GM18520 (cell line): ENCODE data around the gene GIGYF1.
A peak's percentile ranks its signal among the peaks of the same experiment; 100 is the strongest.
"Not testable (repeated sequence)": the region's sequence is repeated elsewhere in the genome, so short reads cannot be mapped to it uniquely, and the experiment has no call there.

Experiments used
- ATAC-seq: cut with Tn5 transposase; IDR thresholded peaks from one replicate; pipeline ENCODE4 v1.9.1; 2021; ENCODE audit not compliant: unreplicated experiment

GIGYF1 gene

DNA sequence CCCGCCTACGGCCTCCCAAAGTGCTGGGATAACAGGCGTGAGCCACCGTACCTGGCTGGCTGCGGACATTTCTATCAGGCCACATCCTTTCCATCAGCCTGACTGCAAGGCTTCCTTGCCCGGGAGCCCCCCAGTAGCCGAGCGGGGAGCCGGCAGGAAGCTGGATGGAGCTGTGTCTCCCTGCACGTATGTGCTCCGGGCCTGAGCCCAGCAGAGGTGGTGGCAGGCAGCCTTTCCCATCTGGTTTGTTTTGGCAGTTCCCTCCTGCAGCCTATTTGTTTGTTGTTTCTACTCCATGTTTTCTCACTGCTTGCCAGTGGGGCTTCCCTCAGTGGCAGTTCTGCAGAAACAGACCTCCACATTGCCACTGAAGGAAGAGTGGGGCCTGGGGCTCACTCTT, 17.3 kb upstream of the GIGYF1 start:
- ATAC-seq: no peak

DNA sequence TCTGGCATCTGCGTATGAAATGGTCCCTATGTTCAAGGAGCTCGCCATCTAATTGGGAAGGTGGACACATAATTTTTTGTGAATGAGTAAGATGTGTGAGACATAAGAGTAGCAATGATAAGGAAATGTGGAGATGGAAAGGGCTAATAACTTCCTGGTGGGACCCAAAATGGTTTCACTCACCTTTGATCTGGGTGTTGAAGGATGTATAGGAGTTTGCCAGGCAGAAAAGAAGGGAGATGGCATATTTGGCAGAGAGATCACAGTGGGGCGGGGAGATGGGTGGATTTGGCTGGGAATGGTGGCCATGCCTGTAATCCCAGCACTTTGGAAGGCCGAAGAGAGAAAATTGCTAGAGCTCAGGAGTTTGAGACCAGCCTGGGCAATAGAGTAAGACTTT, 16.4 kb upstream of the GIGYF1 start:
- ATAC-seq: no peak

DNA sequence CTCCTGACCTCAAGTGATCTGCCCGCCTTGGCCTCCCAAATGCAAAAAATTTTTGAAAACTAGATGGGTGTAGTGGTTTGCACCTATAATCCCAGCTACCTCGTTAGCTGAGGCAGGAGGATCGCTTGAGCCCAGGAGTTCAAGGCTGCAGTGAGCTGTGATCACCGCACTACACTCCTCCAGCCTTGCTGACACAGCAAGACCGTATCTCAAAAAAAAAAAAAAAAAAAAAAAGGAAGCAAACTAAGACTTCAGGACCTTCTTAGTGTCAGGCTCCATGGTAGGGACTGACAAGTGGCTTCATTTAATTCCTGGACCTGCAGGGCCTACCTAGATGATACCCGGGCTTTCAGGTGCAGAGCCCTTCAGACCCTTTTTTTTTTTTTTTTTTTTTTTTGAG, 14.3 kb upstream of the GIGYF1 start:
- ATAC-seq: no peak

DNA sequence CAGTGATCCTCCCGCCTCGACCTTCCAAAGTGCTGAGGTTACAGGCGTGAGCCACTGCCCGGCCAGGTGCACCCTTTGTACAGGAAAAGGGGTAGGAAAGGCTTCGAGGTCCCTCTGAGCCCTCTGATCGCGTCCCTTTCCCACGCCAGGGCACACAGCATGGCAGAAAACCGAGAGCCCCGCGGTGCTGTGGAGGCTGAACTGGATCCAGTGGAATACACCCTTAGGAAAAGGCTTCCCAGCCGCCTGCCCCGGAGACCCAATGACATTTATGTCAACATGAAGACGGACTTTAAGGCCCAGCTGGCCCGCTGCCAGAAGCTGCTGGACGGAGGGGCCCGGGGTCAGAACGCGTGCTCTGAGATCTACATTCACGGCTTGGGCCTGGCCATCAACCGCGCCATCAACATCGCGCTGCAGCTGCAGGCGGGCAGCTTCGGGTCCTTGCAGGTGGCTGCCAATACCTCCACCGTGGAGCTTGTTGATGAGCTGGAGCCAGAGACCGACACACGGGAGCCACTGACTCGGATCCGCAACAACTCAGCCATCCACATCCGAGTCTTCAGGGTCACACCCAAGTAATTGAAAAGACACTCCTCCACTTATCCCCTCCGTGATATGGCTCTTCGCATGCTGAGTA, 12.7 kb upstream of the GIGYF1 start:
- ATAC-seq: no peak

DNA sequence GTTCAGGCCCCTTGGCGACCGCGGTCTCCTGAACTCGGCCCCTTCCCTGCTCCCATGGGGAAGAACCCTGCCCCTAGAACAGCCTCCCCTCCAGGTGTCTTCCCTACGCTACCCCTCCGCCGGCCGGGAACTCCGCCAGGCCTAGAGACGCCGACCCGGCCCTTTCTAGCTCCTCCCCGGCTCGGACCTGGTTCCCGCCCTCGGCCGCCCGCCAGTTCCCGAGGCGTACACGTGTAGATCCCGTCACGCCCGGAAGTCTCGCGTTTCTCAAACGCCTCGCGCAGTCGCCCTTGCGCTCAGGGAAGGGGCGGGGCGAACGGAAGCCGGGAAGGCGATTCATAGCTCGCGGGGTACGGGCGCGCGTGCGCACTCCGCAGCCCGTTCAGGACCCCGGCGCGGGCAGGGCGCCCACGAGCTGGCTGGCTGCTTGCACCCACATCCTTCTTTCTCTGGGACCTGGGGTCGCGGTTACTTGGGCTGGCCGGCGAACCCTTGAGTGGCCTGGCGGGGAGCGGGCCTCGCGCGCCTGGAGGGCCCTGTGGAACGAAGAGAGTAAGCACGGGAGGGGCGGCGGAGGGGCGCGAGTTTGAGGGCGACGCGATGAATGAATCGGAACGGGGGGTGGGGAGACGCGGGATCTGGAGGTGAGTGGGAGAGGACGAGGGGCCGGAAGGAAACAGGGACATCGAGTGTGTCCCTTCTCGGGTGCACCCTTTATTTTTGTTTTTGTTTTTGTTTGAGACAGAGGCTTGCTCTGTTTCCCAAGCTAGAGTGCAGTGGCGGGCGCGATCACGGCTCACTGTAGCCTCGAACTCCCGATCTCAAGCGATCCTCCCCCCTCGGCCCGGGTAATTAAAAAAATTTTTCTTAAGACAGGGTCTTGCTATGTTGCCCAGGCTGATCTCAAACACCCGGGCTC, 12.0 kb upstream of the GIGYF1 start, which contains the start of gene POP7:
TSS of gene POP7 (plus strand) at position 369 of the 919 bp plus-strand sequence. CDS start 710 bp downstream, outside the sequence.
- ATAC-seq: peak; percentile 86

DNA sequence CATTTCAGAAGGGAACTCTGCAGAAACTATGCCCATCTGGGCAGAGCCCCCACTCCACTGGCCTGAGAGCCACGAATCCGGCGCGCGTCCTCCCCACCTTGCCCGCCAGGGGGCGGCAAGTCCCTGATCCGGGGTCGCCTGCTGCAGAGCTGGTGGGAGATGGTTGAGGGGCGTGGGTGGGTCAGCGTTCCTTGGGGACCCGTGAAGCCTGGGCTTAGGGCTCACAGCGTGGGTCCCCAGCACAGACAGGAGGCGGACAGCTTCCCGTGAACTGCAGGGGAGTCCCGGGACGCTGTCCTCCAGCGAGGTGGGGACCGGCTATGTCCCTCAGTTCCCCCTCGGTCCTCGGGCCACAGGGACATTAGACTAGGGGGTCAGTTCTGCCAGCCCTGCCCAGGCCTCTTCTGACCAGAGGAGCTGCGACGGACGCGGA, 11.3 kb upstream of the GIGYF1 start:
- ATAC-seq: peak; percentile 34

DNA sequence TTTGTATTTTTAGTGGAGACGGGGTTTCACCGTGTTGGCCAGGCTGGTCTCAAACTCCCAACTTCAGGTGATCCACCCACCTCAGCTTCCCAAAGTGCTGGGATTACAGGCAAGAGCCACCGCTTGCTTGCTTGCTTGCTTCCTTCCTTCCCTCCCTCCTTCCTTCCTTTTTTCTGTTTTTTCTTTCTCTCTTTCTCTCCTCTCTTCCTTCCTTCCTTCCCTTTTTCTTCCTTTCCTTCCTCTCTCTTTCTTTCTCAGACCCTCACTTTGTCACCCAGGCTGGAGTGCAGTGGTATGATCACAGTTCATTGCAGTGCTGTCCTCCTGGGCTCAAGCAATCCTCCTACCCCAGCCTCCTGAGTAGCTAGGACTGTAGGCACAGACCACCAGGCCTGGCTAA, 7.0 kb upstream of the GIGYF1 start:
- not testable (repeated sequence) for ATAC-seq

DNA sequence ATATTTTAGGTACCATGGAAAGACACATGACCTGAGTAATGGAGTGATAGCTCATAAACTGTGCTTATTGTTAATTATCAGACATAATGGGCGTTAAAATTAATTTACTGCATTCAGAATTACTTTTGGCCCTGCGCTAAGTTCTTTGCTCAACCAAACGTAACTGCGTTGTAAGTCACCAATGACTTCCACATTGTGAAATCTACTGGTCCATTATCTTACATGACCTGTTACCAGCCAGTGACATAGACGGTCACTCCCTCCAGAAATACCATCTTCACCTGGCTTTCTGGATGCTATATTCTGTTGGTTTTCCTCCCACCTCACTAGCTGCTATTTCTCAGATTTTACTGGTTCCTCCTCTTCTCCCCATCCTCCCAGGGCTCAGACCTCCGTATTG, 5.0 kb upstream of the GIGYF1 start:
- no peak for ATAC-seq

DNA sequence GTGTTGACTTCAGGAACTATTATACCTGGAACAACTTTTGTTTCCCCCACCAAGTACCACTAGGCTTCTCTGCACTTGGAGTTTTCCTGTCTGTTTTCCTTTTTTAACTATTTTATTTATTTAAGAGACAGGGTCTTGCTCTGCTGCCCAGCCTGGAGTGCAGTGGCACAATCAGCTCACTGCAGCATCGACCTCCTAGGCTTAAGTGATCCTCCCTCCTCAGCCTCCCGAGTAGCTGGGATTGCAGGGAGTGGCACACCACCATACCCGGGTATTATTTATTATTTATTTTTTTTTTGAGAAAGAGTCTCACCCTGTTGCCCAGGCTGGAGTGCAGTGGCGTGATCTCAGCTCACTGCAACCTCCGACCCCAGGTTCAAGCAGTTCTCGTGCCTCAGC, 2.1 kb upstream of the GIGYF1 start:
- ATAC-seq: no peak

DNA sequence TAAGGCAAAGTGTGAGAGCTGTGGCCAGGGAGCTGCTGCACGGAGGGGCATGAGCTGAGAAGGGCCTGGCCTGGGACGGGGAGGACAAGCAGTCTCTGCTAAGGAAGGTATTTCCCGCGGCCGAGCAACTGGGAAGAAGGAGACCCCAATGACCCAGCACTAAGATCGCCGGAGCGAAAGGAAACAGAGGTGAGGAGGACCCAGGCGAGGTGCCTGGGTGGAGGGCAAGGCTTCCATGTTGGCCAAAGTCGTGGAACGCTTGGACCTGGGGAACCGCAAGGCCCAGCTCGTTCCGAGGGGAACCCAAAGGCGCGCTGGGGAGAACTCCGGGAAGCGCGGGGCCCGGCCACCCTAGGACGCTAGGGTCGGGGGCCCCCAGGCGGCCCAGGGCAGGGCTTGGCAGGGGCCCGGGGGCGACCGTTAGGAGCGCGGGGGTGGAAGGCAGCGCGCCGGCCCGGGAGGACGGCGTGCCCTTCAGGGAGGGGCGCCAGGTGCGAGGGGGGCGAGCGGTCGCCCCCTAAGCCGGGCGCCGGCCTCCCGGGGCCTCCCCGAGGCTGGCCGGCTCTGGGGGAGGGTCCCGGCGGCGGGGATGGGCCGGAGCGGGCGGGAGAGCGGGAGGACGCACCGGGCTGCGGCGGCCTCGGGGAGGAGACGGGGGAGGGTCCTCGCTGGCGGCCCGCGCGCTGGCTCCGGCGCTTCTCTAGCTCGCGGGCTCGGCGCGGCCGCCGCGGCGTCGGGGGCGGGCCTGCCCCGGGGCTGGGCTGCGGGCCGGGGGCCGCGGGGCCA, 545 bp downstream of the GIGYF1 start:
- ATAC-seq: peak; percentile 17

DNA sequence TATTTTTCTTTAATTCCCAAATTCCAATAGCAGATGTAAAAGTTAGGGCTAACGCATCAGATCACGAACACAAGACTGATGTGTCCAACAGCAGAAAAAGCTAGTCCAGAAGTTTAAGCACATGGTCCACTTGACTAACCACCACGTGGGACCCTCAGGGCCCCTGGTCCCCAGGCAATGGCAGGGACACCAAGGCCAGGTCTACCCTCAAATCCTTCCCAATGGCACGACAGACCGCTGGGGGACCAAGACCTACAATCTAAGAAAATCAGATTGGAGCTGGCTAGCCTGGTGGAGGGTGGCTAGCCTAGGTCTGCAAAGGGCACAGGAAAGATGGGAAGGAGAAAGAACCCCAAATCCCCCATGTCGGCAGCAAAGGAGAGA, 1.5 kb downstream of the GIGYF1 start:
- ATAC-seq: no peak

DNA sequence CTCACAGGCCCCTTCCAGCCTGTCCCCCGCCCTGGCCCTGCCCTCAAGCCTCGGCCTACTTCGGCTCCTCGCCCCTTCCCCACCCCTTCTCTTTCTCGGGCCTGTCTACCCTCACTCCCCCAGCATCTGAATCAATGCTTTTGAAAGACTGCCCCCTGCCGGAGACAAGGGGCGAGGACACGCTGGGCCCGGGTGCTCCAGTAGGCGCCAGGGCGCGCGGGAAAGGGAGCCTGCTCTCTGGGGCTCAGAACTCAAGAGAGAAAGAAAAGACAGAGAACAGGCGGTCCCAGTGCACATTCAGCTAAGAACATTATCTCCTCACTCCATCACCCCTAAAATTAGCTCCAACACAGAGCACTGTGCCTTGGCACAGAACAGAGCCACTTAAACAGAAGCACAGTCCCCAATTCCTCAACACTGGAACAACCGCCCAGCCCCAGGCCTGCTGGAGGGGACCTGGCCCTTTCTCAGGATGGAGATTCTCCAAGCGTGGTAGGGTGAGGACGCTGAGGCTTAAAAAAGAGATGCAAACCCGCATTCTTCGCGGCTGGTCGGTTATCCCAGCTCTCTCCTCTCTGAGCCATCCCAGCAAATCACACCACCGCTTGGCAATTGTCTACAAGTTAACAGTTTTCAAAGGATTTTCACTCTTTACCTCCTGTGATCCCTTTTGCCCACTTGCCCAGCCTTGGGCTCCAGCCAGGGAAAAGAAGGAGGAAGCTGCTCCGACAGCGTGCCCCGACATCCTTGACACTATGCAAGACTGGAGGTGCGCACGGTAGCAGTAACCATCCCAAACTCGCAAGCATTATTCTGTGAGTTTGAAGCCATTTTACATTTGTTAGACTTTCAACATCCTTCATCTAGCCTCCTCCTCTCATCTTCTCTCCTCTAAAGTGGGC, 2.1 kb downstream of the GIGYF1 start:
- ATAC-seq: no peak

DNA sequence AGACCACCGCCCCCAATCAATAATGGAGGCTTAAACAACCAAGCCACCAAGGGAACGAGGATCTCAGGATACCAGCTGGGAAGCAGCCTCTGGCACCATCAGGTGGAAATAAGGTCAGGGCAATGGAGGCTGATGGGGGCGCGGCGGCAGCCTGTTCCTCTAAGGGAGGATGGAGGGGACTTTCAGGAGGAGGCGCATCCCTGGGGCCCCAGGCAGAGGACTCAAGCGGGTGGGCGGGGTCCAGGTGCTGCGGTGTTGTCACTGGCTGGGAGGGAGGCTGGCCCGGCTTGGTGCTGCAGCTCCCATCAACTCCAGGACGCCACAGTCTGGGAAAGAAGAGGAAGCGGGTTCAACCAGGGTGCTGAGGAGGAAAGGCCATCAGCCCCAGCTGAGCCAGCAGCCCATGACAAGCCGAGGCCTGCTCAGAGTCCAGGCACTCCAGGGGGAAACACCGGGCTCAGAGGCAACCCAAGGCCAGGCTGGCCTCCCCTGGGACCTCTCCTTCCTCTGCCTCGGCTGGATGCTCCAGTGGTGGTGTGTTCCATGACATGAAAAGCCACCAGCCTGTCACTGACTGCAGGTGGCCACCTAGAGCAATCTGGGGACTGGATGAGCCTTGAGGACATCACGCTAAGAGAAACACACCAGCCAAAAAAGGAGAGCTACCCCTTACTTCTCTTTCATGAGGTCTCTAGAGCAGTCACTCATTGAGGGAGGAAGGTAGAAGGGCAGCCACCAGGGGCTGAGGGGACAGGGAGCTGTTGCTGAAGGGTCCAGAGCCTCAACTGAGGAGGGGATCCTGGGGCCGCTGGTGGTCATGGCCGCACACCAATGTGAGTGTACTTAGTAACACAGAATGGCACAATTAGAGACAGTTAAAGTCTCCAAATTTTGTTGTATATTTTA, 4.6 kb downstream of the GIGYF1 start:
- no peak for ATAC-seq

DNA sequence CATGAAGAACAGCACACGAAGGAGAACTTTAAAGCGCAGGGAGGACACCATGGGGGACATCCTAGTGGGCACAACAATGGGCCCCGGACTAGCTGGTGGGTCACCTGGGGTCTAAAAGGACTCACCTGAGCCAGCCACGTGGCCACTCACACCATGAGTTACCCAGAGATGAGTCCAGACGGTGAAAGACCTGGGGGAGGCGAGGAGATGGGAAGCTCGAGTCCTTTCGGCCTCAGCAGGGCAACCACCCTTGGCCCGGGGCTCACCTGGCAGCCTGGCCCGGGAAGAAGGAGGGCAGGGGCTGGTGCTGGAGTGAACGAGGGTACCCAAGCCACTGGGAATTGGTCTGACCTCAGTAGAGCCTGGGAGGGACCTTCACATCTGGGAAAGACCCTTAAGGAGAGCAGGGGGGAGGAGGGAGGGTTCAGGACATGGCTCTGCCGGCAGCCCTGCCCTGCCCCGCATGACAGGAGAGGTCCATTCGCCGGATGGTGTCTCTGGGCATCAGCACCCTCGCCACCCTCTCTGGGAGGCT, 5.7 kb downstream of the GIGYF1 start:
- no peak for ATAC-seq

DNA sequence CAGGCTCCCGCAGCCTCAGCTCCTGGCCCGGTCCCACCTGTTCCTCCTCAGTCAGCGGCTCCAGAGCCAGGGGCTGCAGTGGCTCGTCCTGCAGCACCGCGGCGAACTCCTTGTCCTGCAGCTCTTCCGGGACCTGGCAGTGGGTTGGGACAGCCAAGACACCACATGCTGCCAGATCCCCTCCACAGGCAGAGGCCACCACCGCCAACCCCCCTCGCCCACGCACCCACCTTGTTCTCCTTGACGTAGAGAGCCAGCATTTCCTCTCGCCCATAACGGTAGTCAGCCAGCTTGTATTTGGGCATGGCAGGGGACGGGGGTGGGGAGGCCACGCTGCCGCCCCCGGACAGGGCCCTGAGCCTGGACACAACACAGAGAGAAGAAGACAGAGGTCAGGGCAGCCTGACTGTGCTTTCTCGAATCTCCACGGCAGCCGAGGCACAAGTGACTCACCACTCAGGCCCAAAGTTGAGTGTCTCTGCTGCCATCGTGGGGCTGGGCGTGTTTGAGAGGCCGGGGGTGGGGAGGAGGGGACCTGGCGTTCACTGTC, 6.2 kb downstream of the GIGYF1 start:
- no peak for ATAC-seq

DNA sequence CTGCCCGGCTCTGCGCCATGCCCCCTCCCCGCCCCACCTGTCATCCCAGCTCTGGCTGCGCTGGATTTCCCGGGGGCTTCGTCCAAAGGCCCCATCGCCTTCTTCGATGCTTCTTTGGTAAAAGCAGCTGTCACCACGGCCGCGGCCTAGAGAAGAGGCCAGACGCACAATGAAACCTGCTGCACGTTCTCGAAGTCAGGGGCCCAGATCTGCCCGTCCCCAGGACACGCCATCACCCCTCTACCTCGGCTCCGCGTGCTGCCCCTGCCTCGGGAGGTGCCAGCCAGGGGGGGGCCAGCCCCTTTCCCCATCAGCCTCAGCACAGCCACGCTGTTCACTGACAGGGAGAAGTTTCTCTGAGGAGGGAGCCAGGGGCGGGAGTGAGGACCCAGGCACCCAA, 6.8 kb downstream of the GIGYF1 start:
- no peak for ATAC-seq

DNA sequence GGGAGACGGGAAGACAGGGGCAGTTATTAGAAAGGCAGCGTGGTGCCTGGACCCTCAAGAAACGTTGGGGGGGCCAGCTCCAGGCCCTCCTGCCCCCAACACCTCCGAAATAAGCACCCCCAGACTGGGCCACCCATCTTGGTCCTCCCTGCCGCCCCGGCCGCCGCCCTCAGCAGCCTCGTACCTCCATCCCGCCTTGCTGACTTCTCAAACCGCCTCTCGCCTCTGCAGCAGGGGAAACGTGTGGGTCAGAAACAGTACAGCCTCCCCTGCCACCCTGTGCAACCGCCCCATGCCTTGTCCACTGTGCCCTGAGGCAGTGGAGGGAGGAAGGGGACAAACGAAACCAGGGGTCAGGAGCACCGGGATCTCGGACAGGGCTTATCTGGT, 7.2 kb downstream of the GIGYF1 start:
- ATAC-seq: no peak

DNA sequence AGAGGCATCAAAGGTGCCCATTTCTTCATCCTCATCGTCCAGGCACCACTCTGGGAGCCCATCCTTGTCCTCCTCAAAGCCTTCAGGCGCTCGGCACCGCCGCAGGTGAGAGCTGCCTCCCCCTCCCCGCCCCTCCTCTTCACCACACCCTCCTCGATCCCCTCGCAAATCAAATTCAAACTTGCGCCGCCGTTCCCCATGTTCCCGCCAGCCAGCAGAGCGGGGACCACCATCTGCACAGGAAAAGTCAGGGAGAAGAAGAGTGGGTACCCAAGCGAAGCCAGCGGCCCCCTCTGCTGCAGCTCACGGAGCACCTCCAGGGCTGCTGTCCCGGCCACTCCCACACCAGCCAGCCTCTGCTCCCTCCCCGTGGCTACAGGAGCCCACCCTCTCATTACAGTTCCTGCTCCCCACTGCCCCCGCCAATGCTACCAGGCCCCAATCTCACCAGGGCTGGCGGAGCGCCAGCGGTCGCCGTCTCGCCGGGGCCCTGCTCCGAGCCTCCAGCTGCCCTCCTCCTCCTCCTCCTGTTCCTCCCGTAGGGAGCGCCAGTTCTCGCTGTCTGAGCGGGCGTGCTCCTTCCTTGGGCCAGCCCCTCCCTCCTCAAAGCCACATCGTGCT, 7.7 kb downstream of the GIGYF1 start:
- no peak for ATAC-seq
